Upper lobe of right lung (tissue), 1 donor: Measurements from ENCODE around the gene TUFT1. TPM values are rescaled to one million over a fixed set of nuclear protein-coding genes. Genes with fewer than 3 reads are reported as not detected.

Source experiments
- ATAC-seq: fragments of 200-7000 bp; cut with Tn5 transposase; one replicate; pipeline ENCODE4 v1.9.1; 2020; ENCODE audit warnings: mild to moderate bottlenecking, moderate library complexity
- DNase-seq: peaks from one replicate; pipeline ENCODE4 v3.0.0-alpha.2; 2020
- H3K27ac ChIP-seq: fragments of 200-600 bp; one replicate; pipeline ENCODE4 v1.8.0; 2022
- H3K27me3 ChIP-seq: fragments of 200-600 bp; one replicate; pipeline ENCODE4 v1.8.0; 2022; ENCODE audit warnings: mild to moderate bottlenecking
- H3K36me3 ChIP-seq: fragments of 200-600 bp; one replicate; pipeline ENCODE4 v1.8.0; 2022
- H3K4me1 ChIP-seq: fragments of 200-600 bp; one replicate; pipeline ENCODE4 v1.8.0; 2022
- H3K4me3 ChIP-seq: fragments of 200-600 bp; one replicate; pipeline ENCODE4 v1.8.0; 2022; ENCODE audit warnings: mild to moderate bottlenecking
- H3K9me3 ChIP-seq: fragments of 200-600 bp; one replicate; pipeline ENCODE4 v1.8.0; 2022
- CTCF ChIP-seq: fragments of 200-600 bp; IDR thresholded peaks from one replicate; pipeline ENCODE4 v1.8.0; 2022; ENCODE audit warnings: antibody characterized with exemption
- intact Hi-C: fragments of 100-400 bp; cut with DNase I; formaldehyde crosslinking; loops from one replicate; pipeline ENCODE4 v1.11.0; 2022
- long read RNA-seq: library from polyadenylated mRNA; unstranded; transcript quantifications from one replicate; pipeline ENCODE4 v2.0.0, GENCODE V29; 2021
- total RNA-seq: library from RNA; stranded (reverse); fragmentation: NEBNext Ultra II Directional; extraction: Animal tissue kit (Norgen Biotek cat#: 25700); gene quantifications from one replicate; pipeline ENCODE4 v1.2.1, GENCODE V29; 2021
- donor health status: DM: no; HTN: yes; CAD: no; lungs with severe emphysema.

TUFT1 gene, protein sequence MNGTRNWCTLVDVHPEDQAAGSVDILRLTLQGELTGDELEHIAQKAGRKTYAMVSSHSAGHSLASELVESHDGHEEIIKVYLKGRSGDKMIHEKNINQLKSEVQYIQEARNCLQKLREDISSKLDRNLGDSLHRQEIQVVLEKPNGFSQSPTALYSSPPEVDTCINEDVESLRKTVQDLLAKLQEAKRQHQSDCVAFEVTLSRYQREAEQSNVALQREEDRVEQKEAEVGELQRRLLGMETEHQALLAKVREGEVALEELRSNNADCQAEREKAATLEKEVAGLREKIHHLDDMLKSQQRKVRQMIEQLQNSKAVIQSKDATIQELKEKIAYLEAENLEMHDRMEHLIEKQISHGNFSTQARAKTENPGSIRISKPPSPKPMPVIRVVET
- 13.3 TPM for total RNA-seq
- long read RNA-seq, transcript TUFT1-203 (13 exons, 3,111 nt) = major isoform, 8 of 11 reads
- long read RNA-seq, partial matches to known transcripts = 1 of 11 reads
- long read RNA-seq, other reads (novel, unspliced or antisense) = 0 of 11 reads

- ATAC-seq (peak; percentile 96), DNase-seq (peak; percentile 98)
- peak within 1 kb of the TSS; percentile 77 for H3K27ac ChIP-seq
- peaks cover 9% of the 10 kb centered on the region for H3K4me1 ChIP-seq
- H3K27me3 ChIP-seq = no peaks in the 10 kb centered on the region
- no peaks in the 10 kb centered on the region for H3K36me3 ChIP-seq
- peak within 1 kb of the TSS; percentile 78 for H3K4me3 ChIP-seq
- TF ChIP-seq CTCF = no peak
- H3K9me3 ChIP-seq = no peaks in the 10 kb centered on the region
- intact Hi-C loops = no loop called here
These were observed at the start of gene TUFT1 for GRCh38 chr1:151540021-151540981. Gene TUFT1 (plus strand): TSS chr1:151540309. CDS start chr1:151540367, 58 bp downstream.

GRCh38 chr1:151491641-151492040 is 48.5 kb upstream of the TUFT1 start:
- no peak for ATAC-seq
- intact Hi-C loops = no loop called here
- no peak overlapping the region for H3K4me3 ChIP-seq

DNA sequence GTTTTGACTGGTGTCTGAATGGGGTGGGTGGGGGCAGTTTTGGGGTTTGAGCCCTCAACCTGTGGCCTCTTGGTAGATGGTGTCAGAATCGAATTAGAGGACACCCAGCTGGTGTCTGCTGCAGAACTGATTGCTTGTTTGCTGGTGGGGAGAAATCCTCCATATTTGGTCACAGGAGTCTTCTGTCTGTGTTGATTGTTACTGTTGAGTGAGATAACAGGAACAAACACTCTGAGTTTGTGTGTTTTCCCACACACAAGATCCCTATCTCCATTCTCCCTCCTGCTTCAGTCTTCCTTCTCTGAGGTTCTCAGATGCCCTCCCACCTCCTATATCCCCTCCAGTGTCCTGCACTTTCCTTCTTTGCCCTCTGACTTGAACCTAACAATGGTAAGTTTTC is 48.0 kb upstream of the TUFT1 start:
- TF ChIP-seq CTCF = no peak
- DNase-seq (no peak), ATAC-seq (no peak)
- no peaks in the 10 kb centered on the region for H3K27me3 ChIP-seq
- H3K36me3 ChIP-seq = no peaks in the 10 kb centered on the region
- intact Hi-C loops = no loop called here
- H3K4me1 ChIP-seq = peaks cover 6% of the 10 kb centered on the region
- H3K9me3 ChIP-seq = no peaks in the 10 kb centered on the region
- H3K27ac ChIP-seq = no peak overlapping the region
- H3K4me3 ChIP-seq = no peak overlapping the region

More at GRCh38 chr1:151491641-151492040, 48.5 kb upstream of the TUFT1 start:
- H3K27ac ChIP-seq = no peak overlapping the region
- H3K9me3 ChIP-seq = no peaks in the 10 kb centered on the region
- H3K4me1 ChIP-seq = peaks cover 6% of the 10 kb centered on the region
- H3K27me3 ChIP-seq = no peaks in the 10 kb centered on the region
- DNase-seq = no peak
- H3K36me3 ChIP-seq = no peaks in the 10 kb centered on the region
- no peak for TF ChIP-seq CTCF

DNA sequence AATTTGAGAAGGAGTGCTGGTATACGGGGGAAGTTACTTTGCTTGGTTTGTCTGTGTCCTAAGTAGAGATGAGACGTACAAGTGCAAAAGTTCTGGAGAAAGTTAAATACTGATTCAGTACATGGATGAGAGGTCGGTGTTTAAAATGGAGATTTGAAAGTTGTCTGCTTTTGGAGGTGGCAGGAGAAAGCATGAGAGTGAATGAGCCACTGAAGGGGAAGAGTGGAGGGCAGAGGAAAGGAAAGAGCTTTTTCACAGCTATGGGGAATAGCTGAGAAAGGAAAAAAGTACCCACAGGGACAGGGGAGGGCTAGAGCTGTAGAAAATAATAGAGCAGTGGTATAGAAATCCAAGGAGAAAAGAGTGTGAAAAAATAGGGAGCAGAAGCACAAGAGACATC is 47.1 kb upstream of the TUFT1 start:
- no peak for DNase-seq
- H3K4me3 ChIP-seq = no peak overlapping the region
- H3K9me3 ChIP-seq = no peaks in the 10 kb centered on the region
- no peak overlapping the region for H3K27ac ChIP-seq
- H3K27me3 ChIP-seq = no peaks in the 10 kb centered on the region
- intact Hi-C loops = no loop called here
- H3K36me3 ChIP-seq = no peaks in the 10 kb centered on the region
- ATAC-seq = no peak
- TF ChIP-seq CTCF = no peak
- peaks cover 6% of the 10 kb centered on the region for H3K4me1 ChIP-seq

GRCh38 chr1:151494741-151495281 is 45.3 kb upstream of the TUFT1 start:
- peaks cover 6% of the 10 kb centered on the region for H3K4me1 ChIP-seq
- H3K4me3 ChIP-seq = no peak overlapping the region
- DNase-seq (no peak), ATAC-seq (peak; percentile 72)
- no peaks in the 10 kb centered on the region for H3K9me3 ChIP-seq
- no peak for TF ChIP-seq CTCF
- H3K27me3 ChIP-seq = no peaks in the 10 kb centered on the region
- H3K36me3 ChIP-seq = no peaks in the 10 kb centered on the region
- intact Hi-C loops = no loop called here
- H3K27ac ChIP-seq = no peak overlapping the region
